NCI-H345 treated with DMSO at 0.1 percent for 48 hours (cell line): ENCODE data around the gene NFATC4.

Source experiments
- DNase-seq: peaks from one replicate; lab custom pipeline; 2025; ENCODE audit not compliant: unreplicated experiment; lab: John Stamatoyannopoulos, UW

Gene NFATC4

DNA sequence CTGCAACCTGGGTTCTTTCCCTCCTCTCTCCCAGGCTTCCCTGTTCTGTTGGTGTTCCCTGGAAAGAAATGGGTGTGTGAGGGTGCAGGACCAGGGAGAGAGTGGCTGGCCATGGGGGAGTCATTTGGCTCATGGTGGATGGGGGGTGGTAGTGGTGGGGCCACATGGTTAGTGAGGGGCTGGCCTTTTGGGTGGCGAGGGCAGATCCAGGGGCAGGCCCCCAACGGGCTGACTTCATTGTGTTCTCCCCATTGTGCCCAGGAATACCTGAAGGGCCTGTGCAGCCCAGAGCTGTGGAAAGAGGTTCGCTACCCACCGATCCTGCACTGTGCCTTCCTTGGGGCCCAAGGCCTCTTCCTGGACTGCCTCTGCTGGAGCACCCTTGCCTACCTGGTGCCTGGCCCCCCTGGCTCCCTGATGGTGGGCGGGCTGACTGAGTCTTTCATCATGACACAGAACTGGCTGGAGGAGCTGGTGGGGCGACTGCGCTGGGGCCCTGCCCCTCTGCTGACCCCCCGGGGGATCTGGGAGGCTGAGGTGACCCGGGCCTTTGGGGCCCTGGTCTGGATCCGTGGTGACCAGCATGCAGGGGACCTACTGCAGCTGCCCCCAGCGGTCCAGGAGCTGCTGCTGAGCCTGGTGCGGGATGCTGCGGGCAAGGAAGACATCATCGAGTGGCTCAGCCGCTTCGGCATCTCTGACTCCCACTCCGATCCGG, 39.8 kb downstream of the NFATC4 start:
- no peak for DNase-seq

DNA sequence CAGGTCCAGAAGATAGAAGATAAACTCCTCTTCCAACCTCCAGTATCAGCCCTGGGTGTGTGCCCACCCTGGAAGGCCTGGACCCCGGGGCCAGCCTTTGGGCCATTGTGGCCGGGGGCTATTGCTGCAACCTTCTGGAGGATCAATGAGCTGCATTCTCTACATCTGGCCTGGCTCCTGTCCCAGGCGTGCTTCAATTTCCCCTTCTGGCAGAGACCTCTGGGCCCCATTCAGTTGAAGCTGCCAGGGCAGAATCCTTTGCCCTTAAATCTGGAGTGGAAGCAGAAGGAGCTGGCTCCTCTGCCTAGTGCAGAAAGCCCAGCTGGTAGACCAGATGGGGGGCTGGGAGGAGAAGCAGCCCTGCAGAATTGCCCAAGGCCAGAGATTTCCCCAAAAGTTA, 40.8 kb downstream of the NFATC4 start:
- no peak for DNase-seq

DNA sequence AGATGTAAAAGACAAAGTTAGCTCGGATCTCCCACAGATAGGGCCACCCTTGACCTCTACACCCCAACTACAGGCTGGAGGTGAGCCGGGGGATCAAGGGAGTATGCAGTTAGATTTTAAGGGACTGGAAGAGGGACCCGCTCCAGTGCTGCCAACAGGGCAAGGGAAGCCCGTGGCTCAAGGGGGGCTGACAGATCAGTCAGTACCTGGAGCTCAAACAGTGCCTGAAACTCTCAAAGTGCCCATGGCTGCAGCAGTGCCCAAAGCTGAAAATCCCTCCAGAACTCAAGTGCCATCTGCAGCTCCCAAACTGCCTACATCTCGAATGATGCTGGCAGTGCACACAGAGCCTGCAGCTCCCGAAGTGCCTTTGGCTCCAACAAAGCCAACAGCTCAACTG, 41.2 kb downstream of the NFATC4 start:
- DNase-seq = no peak

DNA sequence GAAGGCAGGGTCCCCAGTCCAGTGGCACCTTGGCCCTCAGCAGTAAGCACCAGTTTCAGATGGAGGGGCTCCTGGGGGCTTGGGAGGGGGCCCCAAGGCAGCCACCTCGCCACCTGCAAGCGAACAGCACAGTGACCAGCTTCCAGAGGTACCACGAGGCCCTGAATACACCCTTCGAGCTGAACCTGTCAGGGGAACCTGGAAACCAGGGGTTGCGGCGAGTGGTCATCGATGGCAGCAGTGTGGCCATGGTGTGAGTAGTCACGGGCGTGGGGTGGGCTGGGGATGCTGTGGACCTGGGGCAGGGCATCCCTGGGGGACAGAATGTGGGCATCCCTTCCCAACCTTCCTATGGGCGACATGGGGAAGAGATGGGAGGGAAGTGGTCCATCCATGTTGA, 42.0 kb downstream of the NFATC4 start:
- DNase-seq = no peak

DNA sequence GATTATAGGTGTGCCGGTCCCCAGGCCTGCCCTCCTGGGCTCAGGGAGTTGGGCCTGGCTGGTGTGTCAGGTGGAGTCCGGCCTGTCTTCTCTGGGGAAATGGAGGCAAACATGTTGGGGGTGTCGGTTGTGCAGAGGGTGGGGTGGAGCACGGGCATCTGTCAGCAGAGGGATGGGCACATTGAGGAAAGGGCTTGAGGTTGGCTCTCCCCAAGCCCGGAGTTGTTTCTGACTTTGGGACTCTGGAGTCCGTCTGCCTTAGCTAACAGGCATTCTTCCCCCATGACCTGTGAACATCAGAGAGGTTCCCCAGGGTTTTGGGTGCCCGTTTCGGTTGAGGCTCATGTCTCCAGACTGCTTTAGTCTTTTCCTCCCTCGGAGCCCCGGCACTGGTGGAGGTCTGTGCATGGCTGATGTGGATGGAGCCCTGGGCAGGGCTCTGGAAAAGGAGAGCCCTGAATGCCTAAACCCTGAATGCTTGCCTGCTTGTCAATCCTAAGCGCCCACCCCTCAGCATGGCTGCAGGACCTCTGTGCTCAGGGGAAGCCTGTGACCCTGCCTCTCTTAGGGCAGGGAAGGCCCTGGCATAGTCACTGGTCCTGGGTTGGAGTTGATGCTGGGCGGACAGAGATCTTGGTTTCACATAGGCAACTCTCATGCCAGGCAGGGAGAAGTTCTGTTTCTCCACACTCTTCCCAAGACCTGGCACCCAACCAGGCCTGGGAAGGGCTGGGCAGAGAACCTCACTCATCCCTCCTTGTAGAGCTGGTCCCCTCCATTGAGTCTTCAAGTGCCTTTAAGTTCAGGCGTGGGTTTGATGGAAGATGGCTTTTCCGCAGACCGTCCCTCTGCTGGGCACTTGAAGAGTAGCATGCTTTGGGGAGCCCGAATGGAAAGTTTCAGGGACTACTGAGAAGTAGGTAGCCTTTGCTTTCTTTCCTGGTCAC, 43.7 kb downstream of the NFATC4 start:
- no peak for DNase-seq

DNA sequence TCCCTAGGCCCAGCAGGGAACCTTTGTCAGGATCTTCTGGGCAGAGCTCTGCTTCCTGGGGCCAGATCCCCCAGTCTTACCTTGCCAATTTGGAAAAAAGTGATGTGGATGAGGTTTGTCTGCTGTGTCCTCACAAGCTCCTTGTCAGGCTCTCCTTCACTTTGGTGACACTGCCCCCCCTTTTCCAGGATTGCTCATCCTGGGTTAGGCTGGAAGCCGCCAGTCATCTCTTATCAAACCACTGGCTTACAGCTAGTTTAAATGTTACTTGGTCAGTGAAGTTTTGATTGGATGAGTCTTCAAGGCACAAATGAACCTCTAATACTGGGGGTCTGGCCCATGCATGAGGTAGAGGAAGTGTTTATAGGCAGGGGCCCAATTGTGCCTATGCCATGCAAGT, 46.1 kb downstream of the NFATC4 start:
- no peak for DNase-seq

DNA sequence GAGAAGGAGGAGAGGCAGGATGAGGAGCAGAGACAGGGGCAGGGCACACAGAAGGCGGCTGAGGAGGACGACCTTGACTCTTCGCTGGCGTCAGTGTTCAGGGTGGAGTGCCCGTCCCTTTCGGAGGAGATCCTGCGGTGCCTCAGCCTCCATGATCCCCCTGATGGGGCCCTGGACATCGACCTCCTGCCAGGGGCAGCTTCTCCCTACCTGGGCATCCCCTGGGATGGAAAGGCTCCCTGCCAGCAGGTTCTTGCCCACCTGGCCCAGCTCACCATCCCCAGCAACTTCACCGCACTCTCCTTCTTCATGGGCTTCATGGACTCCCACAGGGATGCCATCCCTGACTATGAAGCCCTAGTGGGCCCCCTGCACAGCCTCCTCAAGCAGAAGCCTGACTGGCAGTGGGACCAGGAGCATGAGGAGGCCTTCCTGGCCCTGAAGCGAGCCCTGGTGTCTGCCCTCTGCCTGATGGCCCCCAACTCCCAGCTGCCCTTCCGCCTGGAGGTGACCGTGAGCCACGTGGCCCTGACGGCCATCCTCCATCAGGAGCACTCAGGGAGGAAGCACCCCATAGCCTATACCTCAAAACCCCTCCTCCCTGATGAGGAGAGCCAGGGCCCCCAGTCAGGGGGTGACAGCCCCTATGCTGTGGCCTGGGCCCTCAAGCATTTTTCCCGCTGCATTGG, 46.9 kb downstream of the NFATC4 start:
- DNase-seq = no peak

DNA sequence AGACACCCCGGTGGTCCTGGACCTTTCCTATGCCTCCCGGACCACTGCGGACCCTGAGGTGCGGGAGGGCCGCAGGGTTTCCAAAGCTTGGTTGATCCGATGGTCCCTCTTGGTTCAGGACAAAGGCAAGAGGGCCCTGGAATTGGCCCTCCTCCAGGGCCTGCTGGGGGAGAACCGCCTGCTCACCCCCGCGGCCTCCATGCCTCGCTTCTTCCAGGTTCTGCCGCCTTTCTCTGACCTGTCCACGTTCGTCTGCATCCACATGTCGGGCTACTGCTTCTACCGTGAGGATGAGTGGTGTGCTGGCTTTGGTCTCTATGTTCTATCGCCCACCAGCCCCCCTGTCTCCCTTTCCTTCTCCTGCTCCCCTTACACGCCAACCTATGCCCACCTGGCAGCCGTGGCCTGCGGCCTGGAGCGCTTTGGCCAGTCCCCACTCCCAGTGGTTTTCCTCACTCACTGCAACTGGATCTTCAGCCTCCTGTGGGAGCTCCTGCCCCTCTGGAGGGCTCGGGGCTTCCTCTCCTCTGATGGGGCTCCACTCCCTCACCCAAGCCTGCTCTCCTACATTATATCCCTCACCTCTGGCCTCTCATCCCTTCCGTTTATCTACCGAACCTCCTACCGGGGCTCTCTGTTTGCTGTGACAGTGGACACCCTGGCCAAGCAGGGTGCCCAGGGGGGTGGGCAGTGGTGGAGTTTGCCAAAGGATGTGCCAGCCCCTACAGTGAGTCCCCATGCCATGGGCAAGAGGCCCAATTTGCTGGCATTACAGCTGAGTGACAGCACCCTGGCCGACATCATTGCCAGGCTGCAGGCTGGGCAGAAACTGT, 47.7 kb downstream of the NFATC4 start:
- DNase-seq = no peak

DNA sequence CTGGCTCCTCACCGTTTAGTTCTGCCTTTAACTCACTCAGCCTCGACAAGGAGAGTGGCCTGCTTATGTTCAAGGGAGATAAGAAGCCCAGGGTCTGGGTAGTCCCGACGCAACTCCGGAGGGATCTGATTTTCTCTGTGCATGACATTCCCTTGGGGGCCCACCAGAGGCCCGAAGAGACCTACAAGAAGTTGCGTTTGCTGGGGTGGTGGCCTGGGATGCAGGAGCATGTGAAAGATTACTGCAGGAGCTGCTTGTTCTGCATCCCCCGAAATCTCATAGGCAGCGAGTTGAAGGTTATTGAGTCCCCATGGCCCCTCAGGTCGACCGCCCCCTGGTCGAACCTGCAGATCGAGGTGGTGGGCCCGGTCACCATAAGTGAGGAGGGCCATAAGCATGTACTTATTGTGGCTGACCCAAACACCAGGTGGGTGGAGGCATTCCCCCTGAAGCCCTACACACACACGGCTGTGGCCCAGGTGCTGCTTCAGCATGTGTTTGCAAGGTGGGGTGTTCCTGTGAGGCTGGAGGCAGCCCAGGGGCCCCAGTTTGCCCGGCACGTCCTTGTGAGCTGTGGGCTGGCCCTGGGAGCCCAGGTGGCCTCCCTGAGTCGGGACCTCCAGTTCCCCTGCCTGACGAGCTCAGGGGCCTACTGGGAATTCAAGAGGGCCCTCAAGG, 48.4 kb downstream of the NFATC4 start:
- no peak for DNase-seq

DNA sequence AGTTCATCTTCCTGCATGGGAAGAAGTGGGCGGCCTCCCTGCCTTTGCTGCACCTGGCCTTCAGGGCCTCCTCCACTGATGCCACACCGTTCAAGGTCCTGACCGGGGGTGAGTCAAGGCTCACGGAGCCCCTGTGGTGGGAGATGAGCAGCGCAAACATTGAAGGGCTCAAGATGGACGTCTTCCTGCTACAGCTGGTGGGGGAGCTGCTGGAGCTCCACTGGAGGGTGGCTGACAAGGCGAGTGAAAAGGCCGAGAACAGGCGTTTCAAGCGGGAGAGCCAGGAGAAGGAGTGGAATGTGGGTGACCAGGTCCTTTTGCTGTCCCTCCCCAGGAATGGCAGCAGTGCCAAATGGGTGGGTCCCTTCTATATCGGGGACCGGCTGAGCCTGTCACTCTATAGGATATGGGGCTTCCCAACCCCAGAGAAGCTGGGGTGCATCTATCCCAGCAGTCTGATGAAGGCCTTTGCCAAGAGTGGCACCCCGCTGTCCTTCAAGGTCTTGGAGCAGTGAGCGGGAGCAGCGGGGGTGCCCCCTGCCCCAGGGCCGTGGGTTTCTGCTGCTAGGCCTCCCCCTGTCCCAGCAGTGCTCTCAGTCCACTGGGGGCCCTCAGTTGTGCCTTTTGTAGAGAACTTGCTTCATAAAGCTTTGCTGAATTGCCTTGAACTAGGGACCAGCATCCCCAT, 49.1 kb downstream of the NFATC4 start:
- DNase-seq = no peak

DNA sequence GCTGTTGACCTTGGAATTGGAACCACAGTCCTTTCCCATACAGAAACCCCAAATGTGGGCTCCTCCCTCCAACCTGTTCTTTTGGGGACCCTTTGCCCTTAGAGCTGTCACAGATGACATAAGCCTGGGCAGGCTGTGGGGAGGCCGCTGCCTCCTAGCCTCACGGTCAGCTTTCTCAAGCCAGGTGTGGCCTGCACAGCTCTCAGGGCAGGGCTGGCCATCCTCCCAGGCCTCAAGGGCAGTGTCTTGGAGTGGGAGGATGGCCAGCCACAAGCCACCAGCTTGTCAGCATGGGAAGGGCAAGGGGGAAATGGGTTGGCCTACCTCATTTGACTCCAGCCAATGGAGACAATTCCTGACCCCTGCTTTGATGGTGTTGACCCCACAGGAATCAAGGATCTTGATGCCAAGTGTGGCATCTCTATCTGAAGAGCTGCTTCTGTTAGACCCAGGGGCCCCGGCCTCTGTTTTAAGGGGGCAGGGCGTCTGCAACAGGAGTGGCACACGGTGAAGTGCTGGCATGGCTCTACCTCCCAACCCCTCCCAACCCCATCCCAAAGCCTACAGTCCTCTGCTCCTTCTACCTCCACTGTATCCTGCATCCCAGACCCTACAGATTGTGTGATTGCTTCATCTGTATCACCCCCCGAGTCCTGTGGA, 50.0 kb downstream of the NFATC4 start:
- no peak for DNase-seq

DNA sequence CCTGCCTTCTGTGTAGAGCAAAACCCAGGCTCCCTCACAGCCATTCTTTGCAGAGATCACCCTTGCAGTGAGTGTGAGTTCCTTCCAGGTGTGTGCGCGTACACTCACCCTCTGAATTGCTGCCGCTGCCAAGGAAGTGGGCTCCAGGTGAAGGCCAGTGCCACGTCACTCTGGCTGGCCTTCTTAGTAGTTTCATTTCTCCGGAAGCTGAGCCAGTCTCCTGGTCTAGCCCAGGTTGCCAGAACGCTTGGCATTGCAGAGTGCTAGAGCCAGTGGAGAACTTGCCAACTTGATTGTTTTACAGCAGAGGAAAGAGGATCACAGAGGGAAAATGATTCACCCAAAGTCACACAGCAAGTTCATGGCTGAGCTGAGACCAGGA, 50.5 kb downstream of the NFATC4 start:
- no peak for DNase-seq

DNA sequence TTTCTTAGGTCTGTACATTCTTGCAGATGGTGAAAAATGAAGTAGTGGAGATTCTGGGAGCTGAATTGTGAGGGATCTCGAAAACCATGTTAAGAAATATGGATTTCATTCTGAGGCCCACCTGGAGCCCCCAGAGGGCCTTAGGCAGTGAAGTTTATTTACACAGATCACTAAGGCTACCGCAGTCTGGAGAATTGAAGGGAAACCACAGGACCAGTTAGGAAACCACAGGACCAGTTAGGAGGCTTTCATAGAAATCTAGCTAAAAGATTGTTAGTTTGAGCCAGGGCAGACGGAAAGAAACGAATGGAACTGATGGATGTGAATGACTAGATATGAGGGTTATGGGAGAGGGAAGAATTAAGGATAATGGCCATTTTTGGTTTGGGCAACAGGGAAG, 54.3 kb downstream of the NFATC4 start:
- DNase-seq = no peak

DNA sequence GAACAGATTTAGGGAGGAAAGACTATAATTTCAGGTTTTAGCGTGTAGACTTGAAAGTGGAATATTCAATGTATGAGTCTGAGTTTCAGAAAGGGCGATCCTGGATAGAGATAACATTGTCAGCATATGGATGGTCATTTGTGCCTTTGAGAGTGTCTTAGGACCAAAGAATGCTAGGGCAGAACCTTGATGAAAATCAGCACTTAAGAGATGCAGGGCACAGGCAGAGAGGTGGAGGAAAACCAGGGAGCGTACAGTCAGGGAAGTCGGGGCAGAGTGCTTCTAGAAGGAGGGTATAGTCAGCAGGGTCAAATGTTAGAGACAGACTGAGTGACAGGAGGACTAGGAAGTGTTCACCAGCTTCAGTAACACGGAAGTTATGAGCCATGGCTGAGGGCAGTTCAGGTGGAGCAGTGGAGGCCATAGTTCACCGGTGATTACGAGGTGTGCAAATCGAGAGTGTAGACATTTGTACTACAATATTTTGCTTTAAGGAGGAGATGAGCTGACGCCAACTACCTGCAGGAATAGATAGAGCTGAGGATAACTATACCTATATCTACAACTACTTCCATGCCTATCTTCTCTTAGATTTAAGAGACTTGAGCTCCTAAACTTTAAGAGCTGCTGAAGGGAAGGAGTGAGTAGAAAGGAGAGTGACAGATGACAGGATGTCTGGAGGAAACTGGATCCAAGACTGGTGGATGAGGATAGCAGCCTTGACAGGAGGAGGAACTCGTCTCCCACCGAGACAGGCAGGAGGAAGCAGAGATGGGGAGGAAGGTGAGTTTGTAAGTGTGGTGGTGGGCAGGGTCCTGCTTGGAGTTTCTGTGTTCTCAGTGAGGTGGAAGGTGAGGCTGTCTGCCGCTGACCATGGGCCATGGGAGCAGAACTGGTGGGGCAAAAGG, 55.0 kb downstream of the NFATC4 start:
- no peak for DNase-seq

DNA sequence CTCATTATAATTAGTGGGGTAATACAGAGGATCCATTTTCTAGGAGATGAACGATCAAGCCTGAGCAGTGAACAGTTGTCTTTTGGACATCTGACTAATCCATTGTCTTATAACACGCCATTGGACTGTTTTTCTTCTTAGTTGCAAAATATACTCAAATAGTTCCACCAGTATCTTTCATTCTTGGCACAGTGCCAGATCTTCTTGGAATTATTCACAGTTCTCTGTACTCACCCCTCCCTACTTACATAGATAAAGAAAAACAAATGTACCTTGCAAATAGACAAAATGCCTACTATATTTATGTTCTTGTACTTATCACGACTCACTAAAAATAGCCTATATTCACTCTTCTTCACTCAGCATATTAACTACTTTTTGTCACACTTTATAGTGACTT, 57.7 kb downstream of the NFATC4 start:
- DNase-seq = no peak

DNA sequence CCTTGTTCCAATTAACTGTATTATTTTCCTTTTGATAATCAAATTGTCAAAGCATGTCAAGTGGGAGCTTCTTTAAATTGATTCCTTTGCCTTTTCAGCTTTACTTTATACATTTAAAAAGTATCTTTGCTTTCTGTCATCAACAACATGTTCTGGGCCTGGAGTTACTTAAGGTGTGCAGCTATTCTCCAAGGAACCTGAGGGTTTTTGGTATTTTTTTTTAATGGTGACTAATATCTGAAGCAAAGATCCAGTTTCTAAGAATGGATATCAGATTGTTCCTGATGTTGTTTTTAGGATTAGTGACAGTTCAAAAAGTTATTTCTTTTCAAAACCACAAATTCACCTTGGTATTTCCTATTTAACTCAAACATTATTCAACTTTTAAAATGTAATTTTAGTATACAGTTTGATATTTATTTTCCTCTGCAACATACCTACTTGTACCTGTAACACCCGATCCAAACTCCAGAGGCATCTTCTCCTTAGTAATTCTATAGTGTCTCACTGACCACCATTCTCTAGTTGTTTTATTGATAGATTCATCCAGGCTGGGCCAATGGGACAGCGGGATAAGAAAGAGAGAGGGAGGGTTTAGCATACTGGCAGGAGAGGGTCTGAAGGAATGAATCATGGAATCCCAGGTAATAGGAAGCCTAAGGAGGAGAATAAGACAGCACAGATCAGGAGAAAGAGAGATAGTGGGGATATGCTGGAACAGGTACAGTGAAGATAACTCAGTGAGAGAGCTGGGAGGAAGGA, 58.3 kb downstream of the NFATC4 start:
- DNase-seq = no peak

DNA sequence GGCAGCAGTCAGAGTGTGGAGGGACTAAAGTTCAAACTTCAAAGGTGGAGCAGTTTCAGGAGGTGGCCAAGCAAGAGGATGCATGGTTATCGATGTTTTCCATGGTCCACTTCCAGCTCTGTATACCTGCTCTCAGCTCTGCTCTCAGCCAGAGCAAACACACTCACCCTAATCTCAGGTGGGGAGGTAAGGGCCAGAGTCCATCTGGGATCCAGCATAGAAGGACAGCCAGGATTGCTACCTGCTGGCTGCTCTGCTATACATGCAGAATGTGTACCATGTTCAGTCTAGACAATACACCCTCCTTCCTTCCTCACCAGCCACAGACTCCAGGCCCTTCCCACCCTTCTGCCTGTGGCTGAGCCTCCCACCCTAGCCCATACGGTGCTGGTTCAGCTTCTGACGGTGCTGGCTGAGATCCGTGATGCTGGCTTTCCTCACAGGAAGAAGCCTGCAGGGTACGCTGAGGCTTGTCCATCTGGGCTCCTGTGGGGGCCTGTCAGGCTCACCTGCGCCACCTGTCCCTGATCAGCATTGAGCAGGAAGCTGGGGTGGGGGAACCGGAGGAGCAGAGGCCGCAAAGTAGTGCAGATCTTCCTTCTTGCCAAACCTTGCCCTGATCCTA, 59.0 kb downstream of the NFATC4 start:
- DNase-seq = no peak
